Uterus (tissue), 2 donors: ENCODE measurements around the gene SMURF1.

Experiments used
- POLR2A ChIP-seq, 2 donors: fragments of 450-650 bp; IDR thresholded peaks; one replicate each; pipeline ENCODE4 v1.6.1; 2016; ENCODE audit warnings: antibody characterized with exemption in 2 of 2, mild to moderate bottlenecking in 1 of 2, moderate library complexity in 1 of 2
- TF ChIP-seq, protein P1 (sequence below), 4 experiments: fragments of 200-600 bp in 2 of 4; fragments of 450-650 bp in 2 of 4; sonication (generic) in 2 of 4; IDR thresholded peaks; one replicate each; pipeline ENCODE4 v1.5.1; 2016 to 2019; ENCODE audit warnings: antibody characterized with exemption in 4 of 4, mild to moderate bottlenecking in 2 of 4, moderate library complexity in 1 of 4

- TF ChIP-seq, protein P1, sequence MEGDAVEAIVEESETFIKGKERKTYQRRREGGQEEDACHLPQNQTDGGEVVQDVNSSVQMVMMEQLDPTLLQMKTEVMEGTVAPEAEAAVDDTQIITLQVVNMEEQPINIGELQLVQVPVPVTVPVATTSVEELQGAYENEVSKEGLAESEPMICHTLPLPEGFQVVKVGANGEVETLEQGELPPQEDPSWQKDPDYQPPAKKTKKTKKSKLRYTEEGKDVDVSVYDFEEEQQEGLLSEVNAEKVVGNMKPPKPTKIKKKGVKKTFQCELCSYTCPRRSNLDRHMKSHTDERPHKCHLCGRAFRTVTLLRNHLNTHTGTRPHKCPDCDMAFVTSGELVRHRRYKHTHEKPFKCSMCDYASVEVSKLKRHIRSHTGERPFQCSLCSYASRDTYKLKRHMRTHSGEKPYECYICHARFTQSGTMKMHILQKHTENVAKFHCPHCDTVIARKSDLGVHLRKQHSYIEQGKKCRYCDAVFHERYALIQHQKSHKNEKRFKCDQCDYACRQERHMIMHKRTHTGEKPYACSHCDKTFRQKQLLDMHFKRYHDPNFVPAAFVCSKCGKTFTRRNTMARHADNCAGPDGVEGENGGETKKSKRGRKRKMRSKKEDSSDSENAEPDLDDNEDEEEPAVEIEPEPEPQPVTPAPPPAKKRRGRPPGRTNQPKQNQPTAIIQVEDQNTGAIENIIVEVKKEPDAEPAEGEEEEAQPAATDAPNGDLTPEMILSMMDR (IDR thresholded peaks at IDR 0.05): no peak
- TF ChIP-seq POLR2A (IDR thresholded peaks at IDR 0.05): no peak
These were observed 132.6 kb downstream of the SMURF1 start for GRCh38 chr7:99011341-99011705.
